GM10266 (cell line): Measurements from ENCODE around the gene GHRHR.

Experiments
- DNase-seq: peaks from one replicate; pipeline ENCODE4 v3.0.0; 2012; ENCODE audit errors: extremely low spot score
- CTCF ChIP-seq: IDR thresholded peaks from 2 replicates; pipeline ENCODE4 v1.5.1; 2012; ENCODE audit warnings: mild to moderate bottlenecking, low read depth; ENCODE audit not compliant: control insufficient read depth, insufficient read depth; ENCODE audit errors: missing control alignments

The GHRHR gene

GRCh38 chr7:30928254-30928872, 35.4 kb upstream of the GHRHR start:
- no peak for DNase-seq

GRCh38 chr7:30929686-30930085, 34.1 kb upstream of the GHRHR start:
- DNase-seq: no peak
- no peak for TF ChIP-seq CTCF

More at GRCh38 chr7:30928254-30928872, 35.4 kb upstream of the GHRHR start:
- TF ChIP-seq CTCF: no peak

DNA sequence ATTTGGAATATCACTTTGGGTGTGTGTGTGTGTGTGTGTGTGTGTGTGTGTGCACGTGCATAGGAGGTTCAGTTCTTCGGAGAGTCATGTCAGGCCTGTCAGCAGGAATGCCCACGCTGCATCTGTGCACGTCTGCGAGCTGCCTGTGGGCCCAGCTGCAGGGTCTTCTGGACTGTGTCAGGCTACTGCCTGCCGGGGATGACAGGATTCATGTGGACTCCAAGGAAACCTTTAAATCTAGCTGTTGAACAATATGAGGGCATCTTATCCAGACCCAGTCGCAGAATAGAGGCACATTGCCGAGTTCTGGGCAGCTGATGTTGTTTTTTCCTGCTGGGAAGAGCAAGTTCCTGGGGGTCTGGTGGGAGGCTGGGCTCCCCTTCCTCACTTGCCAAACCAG, 33.1 kb upstream of the GHRHR start:
- DNase-seq: no peak
- TF ChIP-seq CTCF: no peak

GRCh38 chr7:30931161-30931928, 32.4 kb upstream of the GHRHR start:
- DNase-seq: no peak
- no peak for TF ChIP-seq CTCF

GRCh38 chr7:30931929-30932540, 31.7 kb upstream of the GHRHR start:
- DNase-seq: no peak
- TF ChIP-seq CTCF: no peak

GRCh38 chr7:30932562-30932961, 31.2 kb upstream of the GHRHR start:
- no peak for DNase-seq
- no peak for TF ChIP-seq CTCF
